Measurements from ENCODE around the gene POPDC2.
A peak's percentile ranks its signal among the peaks of the same experiment; 100 is the strongest.
"Not testable (repeated sequence)": the region's sequence is repeated elsewhere in the genome, so short reads cannot be mapped to it uniquely, and the experiment has no call there.

Gene POPDC2, protein sequence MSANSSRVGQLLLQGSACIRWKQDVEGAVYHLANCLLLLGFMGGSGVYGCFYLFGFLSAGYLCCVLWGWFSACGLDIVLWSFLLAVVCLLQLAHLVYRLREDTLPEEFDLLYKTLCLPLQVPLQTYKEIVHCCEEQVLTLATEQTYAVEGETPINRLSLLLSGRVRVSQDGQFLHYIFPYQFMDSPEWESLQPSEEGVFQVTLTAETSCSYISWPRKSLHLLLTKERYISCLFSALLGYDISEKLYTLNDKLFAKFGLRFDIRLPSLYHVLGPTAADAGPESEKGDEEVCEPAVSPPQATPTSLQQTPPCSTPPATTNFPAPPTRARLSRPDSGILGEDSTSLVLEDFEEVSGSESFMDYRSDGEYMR

DNA sequence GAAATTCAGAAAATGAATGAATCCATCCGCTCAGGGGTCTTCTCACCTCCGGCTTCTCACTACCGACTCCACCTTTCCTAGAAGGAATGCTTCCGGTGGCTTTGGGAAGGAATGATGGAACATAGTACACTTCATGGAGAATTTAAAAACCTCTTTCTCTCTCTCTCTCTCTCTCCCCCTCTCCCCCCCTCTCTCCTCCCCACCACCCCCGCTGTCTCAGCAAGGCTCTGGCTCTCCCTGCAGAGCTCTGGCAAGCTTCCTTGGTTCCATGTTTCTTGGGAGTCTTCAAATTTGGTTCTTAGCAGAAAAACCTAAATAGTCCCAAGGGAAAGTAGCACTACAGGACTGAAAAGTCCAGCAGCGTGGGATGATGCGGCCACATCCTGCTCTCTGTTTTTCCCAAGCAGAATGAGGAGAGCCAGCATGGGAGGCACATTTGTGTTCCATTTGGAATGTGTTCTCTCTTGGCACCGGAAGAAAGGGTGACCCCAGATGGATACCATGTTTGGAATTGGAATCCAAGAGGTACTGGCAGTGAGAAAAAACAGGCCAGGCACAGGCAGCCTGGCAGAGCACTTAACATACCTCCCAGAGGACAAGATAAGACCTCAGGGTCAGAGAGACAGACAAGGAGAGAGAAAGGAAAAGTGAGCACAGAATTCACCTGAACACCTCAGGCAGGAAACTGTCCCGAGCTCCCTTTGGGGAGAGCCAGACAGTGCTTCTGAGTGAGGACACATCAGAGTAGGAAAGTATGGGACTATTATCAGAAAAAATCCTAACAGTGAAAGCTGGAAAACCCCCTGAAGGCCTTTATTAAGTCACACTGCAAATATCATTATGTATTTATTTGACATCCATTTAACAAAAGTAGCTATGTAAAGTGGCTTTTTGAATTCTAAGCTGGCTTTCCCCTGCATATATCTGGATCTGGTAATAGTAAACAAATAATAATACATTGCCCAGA, at the start of gene POPDC2:
Gene POPDC2 (minus strand): TSS at position 116 of the 967 bp plus-strand sequence. CDS start 166 bp downstream, outside the sequence.
- no peak for DNase-seq
- in situ Hi-C loops (cut with MboI; ENCODE audit: low pct_unique_long_range_greater_than_20kb, low sequenced_read_pairs), result no loop called here

DNA sequence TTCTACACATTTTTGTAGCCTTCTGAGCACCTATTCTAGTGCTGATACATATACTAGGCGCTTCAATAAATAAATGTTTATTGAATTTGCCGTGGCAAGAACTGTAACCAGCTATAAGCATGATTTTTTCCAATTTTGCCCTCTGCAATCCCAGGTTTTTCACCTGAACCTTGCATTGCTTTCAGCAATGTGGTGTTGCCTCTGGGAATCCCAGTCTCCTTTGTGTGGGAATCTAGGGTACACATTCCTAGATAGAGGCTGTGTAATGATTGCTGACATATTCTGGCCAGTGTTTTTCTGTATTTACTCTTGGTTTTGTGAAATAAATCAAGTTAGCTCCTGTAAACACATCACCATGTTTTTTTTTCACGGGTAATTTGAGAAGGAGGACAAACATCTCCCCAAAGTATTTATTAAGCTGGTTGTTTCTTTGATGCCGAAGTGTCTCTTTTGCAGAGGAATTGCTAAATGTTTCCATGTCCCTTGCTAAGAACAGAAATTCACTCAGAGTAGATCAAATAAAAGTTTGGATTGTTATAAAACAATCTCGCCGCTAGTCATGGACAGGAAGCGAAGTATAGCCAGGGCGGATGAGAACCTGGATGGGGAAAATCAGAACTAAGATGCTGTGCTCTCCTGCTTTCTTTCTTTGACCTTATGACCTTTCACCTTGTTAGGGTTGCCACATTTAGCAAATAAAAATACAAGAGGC, 43.6 kb upstream of the POPDC2 start:
- DNase-seq, result no peak
- in situ Hi-C loops (cut with MboI; ENCODE audit: low pct_unique_long_range_greater_than_20kb, low sequenced_read_pairs), result no loop called here

DNA sequence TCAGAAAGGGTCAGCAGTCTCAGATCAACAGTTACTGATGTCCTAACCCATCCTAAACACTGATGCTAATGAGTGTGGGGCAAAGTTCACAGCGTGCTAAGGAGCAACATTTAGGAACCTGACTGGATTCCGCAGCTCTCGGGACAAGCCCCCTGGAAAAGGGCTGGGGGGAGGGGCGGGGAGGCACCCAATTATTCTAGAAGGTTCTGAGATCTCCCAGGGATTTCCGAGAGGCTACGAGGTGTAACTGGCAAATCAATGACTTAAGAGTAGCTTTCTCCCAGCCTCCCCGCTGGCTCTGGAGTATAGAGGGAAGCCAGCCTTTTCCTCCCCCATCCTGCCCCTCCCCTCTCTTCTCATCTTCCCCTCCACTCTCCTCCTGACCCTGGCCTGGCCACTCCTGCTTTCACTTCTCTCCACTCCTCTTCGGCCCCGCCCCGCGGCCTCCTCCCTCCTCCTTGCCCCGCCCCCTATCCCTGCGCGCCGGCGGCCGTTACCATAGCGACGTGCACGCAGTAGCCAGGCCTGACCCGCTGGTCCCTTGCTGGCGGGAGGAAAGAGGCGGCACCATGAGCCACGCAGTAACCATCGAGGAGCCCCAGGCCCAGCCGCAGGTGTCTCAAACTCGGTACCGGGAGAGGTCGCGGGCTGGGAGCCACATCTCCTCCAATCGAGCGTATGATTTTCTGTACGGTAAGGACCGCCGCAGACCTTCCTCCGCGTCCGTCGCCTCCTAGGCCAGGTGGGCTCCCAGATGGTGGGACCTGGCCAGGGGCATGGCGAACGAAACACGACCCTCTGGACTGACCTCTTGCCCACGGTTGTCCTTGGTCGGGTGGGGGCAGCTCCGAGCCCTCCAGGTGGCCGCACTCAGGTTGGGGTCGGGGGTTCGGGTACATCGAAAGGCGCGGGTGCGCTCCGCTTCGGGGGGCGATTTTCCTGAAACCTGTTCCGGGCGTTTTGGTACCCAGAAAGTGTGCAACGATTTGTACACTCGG, 42.4 kb upstream of the POPDC2 start, which contains the start of gene CFAP91:
Gene CFAP91 (plus strand): TSS at position 493 of the 998 bp plus-strand sequence. CDS start 77 bp downstream, at position 570.
- no peak for DNase-seq
- in situ Hi-C loops (cut with MboI; ENCODE audit: low pct_unique_long_range_greater_than_20kb, low sequenced_read_pairs), result no loop called here

DNA sequence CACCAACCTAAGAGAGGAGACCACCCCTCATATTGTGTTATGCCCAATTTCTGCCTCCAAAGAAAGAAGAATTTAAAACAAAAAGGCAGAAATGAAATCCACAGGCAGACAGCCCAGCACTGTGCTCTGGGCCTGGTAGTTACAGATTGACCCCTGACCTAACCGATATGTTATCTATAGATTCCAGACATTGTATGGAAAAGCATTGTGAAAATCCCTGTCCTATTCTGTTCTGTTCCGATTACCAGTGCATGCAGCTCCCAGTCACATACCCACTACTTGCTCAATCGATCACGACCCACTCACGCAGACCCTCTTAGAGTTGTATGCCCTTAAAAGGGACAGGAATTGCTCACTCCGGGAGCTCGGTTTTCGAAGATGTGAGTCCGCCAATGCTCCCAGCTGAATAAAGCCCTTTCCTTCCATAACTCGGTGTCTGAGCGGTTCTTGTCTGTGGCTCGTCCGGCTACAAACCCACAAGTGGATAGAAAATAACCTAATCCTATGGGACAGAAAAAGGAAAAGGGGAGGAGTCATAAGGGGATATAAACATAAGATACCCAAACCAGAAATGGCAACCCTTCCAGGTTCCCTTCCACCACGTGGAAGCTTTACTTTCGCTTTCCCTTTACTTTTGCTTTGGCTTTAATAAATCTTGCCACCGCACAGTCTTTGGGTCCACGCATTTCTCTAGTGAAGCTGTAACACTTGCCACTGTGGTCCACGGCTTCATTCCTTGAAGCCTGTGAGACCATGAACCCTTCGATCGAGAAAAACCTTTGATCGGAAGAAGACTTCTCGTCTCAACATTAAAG, 40.7 kb upstream of the POPDC2 start:
- DNase-seq, result no peak
- in situ Hi-C loops (cut with MboI; ENCODE audit: low pct_unique_long_range_greater_than_20kb, low sequenced_read_pairs), result no loop called here

DNA sequence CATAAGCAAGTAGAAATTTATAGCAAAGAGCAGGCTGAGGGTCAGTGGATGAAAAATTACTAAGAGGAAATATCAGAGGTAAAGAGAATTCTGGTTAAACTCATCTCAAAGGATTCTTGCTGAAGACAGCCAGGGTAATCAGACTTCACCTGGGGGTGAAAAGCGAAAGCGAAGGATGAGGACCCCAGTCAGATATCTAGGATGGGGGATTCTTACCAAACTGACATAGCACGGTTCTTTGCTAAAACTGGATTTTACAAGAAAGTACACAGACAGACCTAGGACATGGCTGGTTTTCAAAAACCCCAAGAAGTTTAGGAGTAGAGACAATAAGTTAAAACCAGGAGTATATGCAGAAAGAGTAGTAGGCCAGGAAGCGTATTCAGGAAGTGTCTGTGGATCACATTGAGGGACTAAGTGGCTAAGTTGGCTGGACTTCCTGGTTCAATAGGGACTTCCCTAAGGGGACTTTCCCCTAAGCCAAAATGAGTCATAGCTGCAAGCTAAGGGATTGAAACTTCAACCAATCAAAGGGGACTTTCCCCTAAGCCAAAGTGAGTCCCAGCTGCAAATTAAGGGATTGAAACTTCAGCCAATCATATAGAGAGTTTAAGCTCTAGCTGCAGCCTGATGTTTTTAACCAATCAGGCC, 40.0 kb upstream of the POPDC2 start:
- in situ Hi-C loops (cut with MboI; ENCODE audit: low pct_unique_long_range_greater_than_20kb, low sequenced_read_pairs), result no loop called here
- peak; percentile 35 for DNase-seq

DNA sequence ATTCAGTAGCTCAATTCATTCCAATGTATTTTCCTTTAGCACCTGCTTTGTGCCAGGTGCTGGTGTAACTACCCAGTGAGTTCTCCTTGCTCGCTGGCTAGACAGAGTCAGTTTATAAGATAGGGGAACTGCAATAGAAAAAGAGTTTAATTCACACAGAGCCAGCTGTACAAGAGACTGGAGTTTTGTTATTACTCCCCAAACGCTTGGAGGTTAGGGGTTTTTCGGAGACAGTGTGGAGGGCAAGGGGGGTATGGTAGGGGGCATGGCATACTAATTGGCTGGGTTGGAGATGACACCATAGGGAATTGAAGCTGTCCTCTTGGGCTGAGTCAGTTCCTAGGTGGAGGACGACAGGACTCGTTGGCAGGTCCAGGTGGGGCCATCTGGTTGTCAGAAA, 37.0 kb upstream of the POPDC2 start:
- DNase-seq, result no peak
- in situ Hi-C loops (cut with MboI; ENCODE audit: low pct_unique_long_range_greater_than_20kb, low sequenced_read_pairs), result loop anchor here (25.0 kb wide), 1 partner anchor 810 kb away; no protein-coding TSS in a partner anchor

DNA sequence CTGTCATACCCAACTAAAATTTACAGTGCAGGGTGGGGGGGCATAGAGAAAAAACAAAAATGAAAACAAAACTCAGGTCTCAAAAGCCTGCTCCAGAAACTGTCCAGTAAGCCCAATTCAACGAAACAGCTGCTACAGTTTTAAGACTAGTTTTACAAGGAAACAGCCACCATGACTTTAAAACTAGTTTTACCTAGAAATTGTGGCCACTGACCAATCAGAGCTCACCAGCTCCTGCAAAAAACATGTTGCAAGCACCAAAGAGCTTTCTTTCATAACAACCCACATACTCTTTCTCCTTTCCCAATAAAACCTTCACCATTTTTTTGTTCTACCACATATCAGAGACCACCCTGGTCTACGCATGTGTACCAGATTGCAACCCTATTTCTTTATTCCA, 35.1 kb upstream of the POPDC2 start:
- DNase-seq, result no peak
- in situ Hi-C loops (cut with MboI; ENCODE audit: low pct_unique_long_range_greater_than_20kb, low sequenced_read_pairs), result loop anchor here (25.0 kb wide), 1 partner anchor 808 kb away; no protein-coding TSS in a partner anchor

DNA sequence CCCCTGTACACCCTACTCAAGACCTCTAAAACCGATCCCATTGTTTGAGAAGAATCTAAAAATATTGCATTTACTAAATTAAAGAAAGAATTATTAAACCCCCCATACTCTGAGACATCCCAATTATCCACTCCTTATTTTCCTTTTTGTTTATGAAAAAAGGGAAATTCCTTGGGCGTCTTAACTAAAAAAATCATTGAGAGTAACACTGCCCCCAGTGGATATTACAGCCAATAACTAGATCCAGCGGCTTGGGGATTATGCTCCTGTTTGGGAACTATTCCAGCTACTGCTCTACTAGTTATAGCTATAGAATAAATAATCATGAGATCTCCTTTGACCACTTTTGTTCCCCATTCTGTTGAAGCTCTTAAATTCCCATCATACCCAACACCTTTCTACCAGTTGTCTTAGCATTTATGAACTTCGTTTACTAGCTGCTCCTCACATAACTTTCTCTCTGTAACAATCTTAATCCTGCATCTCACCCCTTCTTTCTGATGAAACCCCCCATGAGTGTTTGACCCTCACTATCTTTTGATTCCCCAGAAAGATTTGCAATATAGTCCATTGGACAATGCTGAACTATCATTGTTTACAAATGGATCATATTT, 29.8 kb upstream of the POPDC2 start:
- in situ Hi-C loops (cut with MboI; ENCODE audit: low pct_unique_long_range_greater_than_20kb, low sequenced_read_pairs), result loop anchor here (25.0 kb wide), 1 partner anchor 803 kb away; no protein-coding TSS in a partner anchor
- DNase-seq, result peak; percentile 46

DNA sequence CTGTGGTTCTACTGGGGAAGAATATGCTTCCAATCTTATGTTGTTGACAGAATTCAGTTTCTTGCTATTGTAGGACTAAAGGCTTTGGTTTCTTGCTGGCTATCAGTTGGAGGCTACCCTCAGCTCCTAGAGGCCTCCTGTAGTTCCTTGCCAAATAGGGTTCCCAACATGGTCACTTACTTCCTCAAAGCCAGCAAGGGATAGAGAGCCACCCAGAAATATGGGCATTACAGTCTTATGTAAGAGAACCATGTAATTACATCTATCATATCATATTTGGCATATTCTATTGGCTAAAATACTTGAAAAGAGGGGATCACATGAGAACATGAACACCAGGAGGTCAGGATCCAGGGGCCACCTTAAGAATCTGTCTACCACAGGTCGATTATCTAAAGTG, 23.0 kb upstream of the POPDC2 start:
- DNase-seq, result no peak
- in situ Hi-C loops (cut with MboI; ENCODE audit: low pct_unique_long_range_greater_than_20kb, low sequenced_read_pairs), result loop anchor here (25.0 kb wide), 1 partner anchor 796 kb away; no protein-coding TSS in a partner anchor

DNA sequence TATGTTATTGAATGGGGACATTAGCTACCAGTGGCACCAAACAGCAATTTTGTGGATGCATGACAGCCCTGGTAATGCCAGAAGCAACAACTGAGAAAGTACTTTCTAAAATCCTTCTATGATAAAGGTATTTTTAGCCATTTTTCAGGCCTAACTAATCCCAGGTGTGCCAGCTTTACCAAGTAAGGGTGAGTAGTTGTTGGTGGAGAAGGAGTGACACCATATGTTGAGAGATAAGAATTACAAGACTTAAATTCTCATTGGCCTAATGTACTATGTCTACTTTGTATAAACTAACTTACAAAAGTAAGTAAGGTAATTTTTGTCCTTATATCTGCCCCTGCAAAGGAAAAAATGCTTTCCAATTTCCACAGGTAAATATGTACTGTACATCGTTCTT, 20.9 kb upstream of the POPDC2 start:
- peak; percentile 42 for DNase-seq
- in situ Hi-C loops (cut with MboI; ENCODE audit: low pct_unique_long_range_greater_than_20kb, low sequenced_read_pairs), result loop anchor here (25.0 kb wide), 1 partner anchor 794 kb away; no protein-coding TSS in a partner anchor

DNA sequence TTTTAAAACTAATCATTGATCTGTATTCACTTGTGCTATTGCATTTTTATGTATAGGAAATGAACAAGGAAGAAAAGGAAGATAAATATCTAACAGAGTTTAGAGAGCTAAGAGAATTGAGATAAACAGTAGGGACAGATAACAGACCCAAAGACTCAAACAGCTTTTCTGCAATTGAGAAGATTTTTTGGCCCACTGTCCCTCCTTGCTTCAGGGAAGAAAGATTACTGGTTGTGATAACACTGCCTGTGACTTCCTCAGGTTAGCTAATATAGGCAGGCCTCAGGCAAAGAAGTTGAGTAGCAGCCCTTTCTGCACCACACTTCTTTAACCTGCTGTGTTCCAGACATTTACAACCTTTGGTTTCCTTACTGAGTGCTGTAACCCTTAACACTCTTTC, 19.5 kb upstream of the POPDC2 start:
- in situ Hi-C loops (cut with MboI; ENCODE audit: low pct_unique_long_range_greater_than_20kb, low sequenced_read_pairs), result loop anchor here (25.0 kb wide), 1 partner anchor 793 kb away; no protein-coding TSS in a partner anchor
- DNase-seq, result peak; percentile 32

DNA sequence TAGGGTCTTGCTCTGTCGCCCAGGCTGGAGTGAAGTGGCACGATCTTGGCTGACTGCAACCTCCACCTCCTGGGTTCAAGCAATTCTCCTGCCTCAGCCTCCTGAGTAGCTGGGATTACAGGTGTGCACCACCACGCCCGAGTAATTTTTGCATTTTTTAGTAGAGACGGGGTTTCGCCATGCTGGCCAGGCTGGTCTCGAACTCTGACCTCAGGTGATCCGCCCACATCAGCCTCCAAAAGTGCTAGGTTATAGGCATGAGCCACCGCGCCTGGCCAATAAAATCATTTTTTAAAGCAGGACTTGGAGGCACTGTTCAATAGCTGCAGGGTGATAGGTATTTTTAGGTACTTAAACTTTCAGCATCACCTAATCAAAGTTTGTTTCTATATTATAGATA, 17.8 kb upstream of the POPDC2 start:
- DNase-seq, result not testable (repeated sequence)
- in situ Hi-C loops (cut with MboI; ENCODE audit: low pct_unique_long_range_greater_than_20kb, low sequenced_read_pairs), result loop anchor here (25.0 kb wide), 1 partner anchor 791 kb away; no protein-coding TSS in a partner anchor

DNA sequence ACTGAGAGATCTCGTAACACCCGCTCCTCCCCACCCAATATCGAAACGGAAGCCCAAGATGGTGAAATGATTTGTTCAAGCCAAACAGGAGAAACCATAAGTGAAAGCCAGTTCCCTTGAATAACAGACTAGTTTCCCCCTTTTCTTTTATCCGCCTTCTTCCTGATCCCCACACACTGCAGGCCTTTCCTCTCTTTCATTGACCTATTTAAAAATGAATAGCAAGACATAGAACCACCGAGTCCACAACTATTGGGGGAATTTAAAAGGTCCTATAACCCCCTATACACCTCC, 17.2 kb upstream of the POPDC2 start:
- peak; percentile 41 for DNase-seq
- in situ Hi-C loops (cut with MboI; ENCODE audit: low pct_unique_long_range_greater_than_20kb, low sequenced_read_pairs), result loop anchor here (25.0 kb wide), 1 partner anchor 790 kb away; no protein-coding TSS in a partner anchor

DNA sequence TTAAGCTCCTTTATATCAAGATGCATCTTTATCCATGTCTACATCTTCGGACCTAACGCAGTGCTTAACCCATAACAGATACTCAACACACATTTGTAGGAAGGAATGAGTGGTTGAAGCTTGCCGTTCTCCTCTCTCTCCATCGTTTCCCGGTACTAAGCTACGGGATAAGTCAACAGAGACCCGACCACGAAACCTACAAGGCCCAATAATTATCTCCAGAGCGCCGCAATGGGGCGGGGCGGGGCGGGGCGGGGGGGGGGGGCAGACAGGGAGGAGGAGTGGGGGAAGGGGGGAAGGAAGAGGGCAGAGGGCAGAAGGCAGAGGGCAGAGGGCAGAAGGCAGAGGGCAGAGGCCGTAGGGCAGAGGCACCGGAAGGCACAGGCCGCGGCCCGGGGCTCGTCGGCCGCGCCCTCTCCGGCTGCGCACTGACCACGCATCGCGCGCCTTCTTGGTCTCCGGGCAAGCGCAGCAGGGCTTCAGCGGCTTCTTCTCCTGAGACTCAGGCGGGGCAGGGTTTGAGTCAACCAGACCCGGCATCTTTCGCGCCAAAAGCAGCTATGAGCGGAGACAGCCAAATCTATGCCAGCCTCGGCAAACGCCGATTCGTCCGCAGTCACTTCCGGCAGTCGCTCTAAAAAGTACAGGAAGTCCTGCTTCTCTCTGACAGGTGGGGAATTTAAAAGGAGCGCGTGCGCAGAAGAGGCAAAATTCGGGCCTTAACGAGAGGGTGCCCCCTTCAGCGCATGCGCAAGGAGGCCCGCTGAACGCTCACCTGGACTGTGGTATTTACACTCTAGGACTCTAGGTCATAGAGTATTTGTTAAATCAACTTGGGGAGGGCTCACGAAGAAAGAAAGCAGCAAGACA, 16.6 kb upstream of the POPDC2 start, which contains the start of gene COX17:
Gene COX17 (minus strand): TSS at position 636 of the 870 bp plus-strand sequence. CDS start 96 bp downstream, at position 540.
- in situ Hi-C loops (cut with MboI; ENCODE audit: low pct_unique_long_range_greater_than_20kb, low sequenced_read_pairs), result loop anchor here (25.0 kb wide), 1 partner anchor 790 kb away; no protein-coding TSS in a partner anchor
- peak; percentile 95 for DNase-seq

DNA sequence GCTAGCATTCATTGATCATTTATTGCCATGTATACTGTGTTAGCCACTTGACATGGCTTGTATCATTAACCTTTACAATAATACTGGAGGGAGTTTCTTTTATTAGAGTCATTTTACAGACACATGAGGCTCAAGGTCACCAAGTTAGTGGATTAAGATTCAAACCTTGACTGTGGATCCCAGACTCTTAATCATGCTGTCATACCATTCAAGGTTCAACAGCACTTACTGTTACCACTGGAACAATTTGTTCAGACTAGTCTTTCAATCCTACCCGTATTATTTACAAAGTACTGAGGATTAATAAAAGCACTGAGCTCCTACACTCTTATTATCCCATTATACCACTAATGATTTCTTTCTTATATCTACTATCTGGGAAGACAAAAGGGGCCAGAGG, 15.6 kb upstream of the POPDC2 start:
- no peak for DNase-seq
- in situ Hi-C loops (cut with MboI; ENCODE audit: low pct_unique_long_range_greater_than_20kb, low sequenced_read_pairs), result loop anchor here (25.0 kb wide), 1 partner anchor 789 kb away; no protein-coding TSS in a partner anchor

Measured in KBM-7 (cell line).